ENCODE results near the gene CADPS2.

Gene CADPS2

GRCh38 chr7:122604251-122604650 is 282.0 kb downstream of the CADPS2 start:
- Mint-ChIP-seq H3K4me3 (no peak overlapping the region), H3K36me3 (no peaks in the 10 kb centered on the region), H3K9me3 (peaks cover 4% of the 10 kb centered on the region), H3K27ac (no peak overlapping the region), H3K4me1 (no peaks in the 10 kb centered on the region)
- ATAC-seq, result no peak
- no peak for DNase-seq (ENCODE audit: low spot score in 2 of 2)

GRCh38 chr7:122602800-122603199 is 283.5 kb downstream of the CADPS2 start:
- H3K9me3 Mint-ChIP-seq, result peaks cover 4% of the 10 kb centered on the region
- no peak for DNase-seq (ENCODE audit: low spot score in 2 of 2)
- H3K4me3 Mint-ChIP-seq, result no peak overlapping the region
- no peaks in the 10 kb centered on the region for H3K4me1 Mint-ChIP-seq
- no peaks in the 10 kb centered on the region for H3K36me3 Mint-ChIP-seq
- no peak for ATAC-seq
- H3K27ac Mint-ChIP-seq, result no peak overlapping the region

DNA sequence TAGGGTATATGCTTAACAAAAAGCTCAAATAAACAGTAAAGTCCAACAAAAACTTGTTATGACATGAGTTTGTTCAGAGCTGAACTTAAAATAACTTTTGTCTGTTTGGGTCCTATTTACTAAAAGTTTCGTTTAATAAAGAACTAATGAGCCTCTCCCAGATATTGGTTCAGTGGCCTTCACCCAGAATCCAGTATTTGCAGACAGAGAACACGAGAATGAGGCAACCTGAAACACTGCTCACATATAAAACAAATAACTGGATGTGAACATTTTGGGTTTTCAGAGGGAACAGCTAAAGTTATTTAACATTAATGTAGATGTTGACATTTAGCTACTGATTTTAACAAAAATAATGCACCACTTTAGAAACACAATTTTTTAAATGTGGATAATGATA is 285.6 kb downstream of the CADPS2 start:
- no peak for DNase-seq (ENCODE audit: low spot score in 2 of 2)
- Mint-ChIP-seq H3K9me3 (peaks cover 6% of the 10 kb centered on the region), H3K27ac (no peak overlapping the region)

GRCh38 chr7:122600042-122600441 is 286.2 kb downstream of the CADPS2 start:
- no peak for ATAC-seq
- H3K4me1 Mint-ChIP-seq, result no peaks in the 10 kb centered on the region

More for the DNA sequence above, 285.6 kb downstream of the CADPS2 start:
- no peak for ATAC-seq
- Mint-ChIP-seq H3K4me3 (no peak overlapping the region), H3K36me3 (no peaks in the 10 kb centered on the region), H3K4me1 (no peaks in the 10 kb centered on the region)

GRCh38 chr7:122597277-122597676 is 289.0 kb downstream of the CADPS2 start:
- no peak overlapping the region for H3K27ac Mint-ChIP-seq
- DNase-seq (ENCODE audit: low spot score in 2 of 2) (no peak), ATAC-seq (no peak)
- no peaks in the 10 kb centered on the region for H3K4me1 Mint-ChIP-seq
- no peaks in the 10 kb centered on the region for H3K36me3 Mint-ChIP-seq
- H3K9me3 Mint-ChIP-seq, result peaks cover 9% of the 10 kb centered on the region
- H3K4me3 Mint-ChIP-seq, result no peak overlapping the region

More at GRCh38 chr7:122600042-122600441, 286.2 kb downstream of the CADPS2 start:
- Mint-ChIP-seq H3K9me3 (peaks cover 6% of the 10 kb centered on the region), H3K36me3 (no peaks in the 10 kb centered on the region), H3K27ac (no peak overlapping the region), H3K4me3 (no peak overlapping the region)
- no peak for DNase-seq (ENCODE audit: low spot score in 2 of 2)

GRCh38 chr7:122595885-122596284 is 290.4 kb downstream of the CADPS2 start:
- peaks cover 9% of the 10 kb centered on the region for H3K9me3 Mint-ChIP-seq
- DNase-seq (ENCODE audit: low spot score in 2 of 2) (no peak), ATAC-seq (no peak)
- no peaks in the 10 kb centered on the region for H3K4me1 Mint-ChIP-seq
- H3K27ac Mint-ChIP-seq, result no peak overlapping the region
- no peaks in the 10 kb centered on the region for H3K36me3 Mint-ChIP-seq
- no peak overlapping the region for H3K4me3 Mint-ChIP-seq

DNA sequence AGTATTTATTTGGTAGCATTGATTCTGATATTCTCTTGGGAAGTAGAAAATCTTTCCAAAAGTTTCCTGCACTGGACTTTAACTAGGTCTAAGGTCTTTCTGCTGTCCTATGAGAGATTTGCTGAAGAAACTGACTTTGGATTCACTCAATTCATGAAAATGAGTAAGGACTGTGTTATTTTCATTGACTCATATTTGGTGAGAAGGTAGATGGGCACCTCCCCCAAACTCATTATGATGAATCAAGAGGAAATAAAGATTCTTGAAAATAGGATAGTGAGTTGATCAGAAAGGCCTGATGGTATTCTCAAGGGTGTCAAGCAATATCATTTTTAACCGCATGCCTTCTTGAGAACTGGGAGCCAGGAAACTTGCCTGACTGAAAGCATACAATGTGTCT is 297.6 kb downstream of the CADPS2 start:
- DNase-seq (ENCODE audit: low spot score in 2 of 2) (no peak), ATAC-seq (no peak)
- no peaks in the 10 kb centered on the region for H3K4me1 Mint-ChIP-seq
- peaks cover 11% of the 10 kb centered on the region for H3K9me3 Mint-ChIP-seq
- no peaks in the 10 kb centered on the region for H3K36me3 Mint-ChIP-seq
- no peak overlapping the region for H3K27ac Mint-ChIP-seq
- no peak overlapping the region for H3K4me3 Mint-ChIP-seq

- Mint-ChIP-seq H3K9me3 (peaks cover 9% of the 10 kb centered on the region), H3K27ac (no peak overlapping the region), H3K4me1 (no peaks in the 10 kb centered on the region), H3K36me3 (no peaks in the 10 kb centered on the region), H3K4me3 (no peak overlapping the region)
- ATAC-seq (no peak), DNase-seq (ENCODE audit: low spot score in 2 of 2) (no peak)
Observed at GRCh38 chr7:122584676-122585251, 301.5 kb downstream of the CADPS2 start.

- no peak overlapping the region for H3K27ac Mint-ChIP-seq
- peaks cover 15% of the 10 kb centered on the region for H3K9me3 Mint-ChIP-seq
- no peak for ATAC-seq
- no peaks in the 10 kb centered on the region for H3K36me3 Mint-ChIP-seq
- H3K4me1 Mint-ChIP-seq, result no peaks in the 10 kb centered on the region
- DNase-seq (ENCODE audit: low spot score in 2 of 2), result no peak
- H3K4me3 Mint-ChIP-seq, result no peak overlapping the region
Observed at GRCh38 chr7:122578350-122578749, 307.9 kb downstream of the CADPS2 start.

- no peaks in the 10 kb centered on the region for H3K4me1 Mint-ChIP-seq
- no peaks in the 10 kb centered on the region for H3K36me3 Mint-ChIP-seq
- no peak overlapping the region for H3K4me3 Mint-ChIP-seq
- H3K9me3 Mint-ChIP-seq, result peaks cover 15% of the 10 kb centered on the region
- DNase-seq (ENCODE audit: low spot score in 2 of 2), result no peak
- no peak overlapping the region for H3K27ac Mint-ChIP-seq
- no peak for ATAC-seq
Observed at GRCh38 chr7:122577449-122578003, 308.7 kb downstream of the CADPS2 start.

- Mint-ChIP-seq H3K4me1 (no peaks in the 10 kb centered on the region), H3K36me3 (no peaks in the 10 kb centered on the region), H3K9me3 (peaks cover 10% of the 10 kb centered on the region), H3K4me3 (no peak overlapping the region), H3K27ac (no peak overlapping the region)
- no peak for DNase-seq (ENCODE audit: low spot score in 2 of 2)
- ATAC-seq, result no peak
Observed at GRCh38 chr7:122572706-122573105, 313.6 kb downstream of the CADPS2 start.

DNA sequence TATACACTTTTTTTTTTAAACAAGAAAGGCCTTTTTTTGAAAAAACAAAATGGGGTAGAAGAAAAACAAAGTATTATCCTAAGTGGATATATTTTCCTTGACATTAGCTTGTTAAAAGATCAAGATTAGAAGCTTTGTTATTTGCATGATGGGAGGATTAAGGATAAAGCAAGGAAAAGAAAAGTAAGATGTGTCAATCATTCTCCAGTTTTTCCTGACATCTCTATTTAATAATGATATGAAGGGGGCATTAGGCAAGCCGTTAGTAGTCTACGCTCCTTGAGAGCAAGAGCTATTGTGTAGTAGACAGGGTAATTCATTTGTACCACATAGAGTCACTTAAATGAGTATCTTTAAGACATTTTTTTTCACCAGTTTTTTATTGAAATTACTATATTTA is 324.9 kb downstream of the CADPS2 start:
- Mint-ChIP-seq H3K4me1 (no peaks in the 10 kb centered on the region), H3K4me3 (no peak overlapping the region), H3K36me3 (no peaks in the 10 kb centered on the region), H3K9me3 (no peaks in the 10 kb centered on the region), H3K27ac (no peak overlapping the region)
- no peak for DNase-seq (ENCODE audit: low spot score in 2 of 2)
- ATAC-seq, result no peak

GRCh38 chr7:122556873-122557542 is 329.3 kb downstream of the CADPS2 start:
- ATAC-seq, result no peak
- H3K9me3 Mint-ChIP-seq, result no peaks in the 10 kb centered on the region
- no peak overlapping the region for H3K4me3 Mint-ChIP-seq
- H3K36me3 Mint-ChIP-seq, result no peaks in the 10 kb centered on the region
- no peaks in the 10 kb centered on the region for H3K4me1 Mint-ChIP-seq
- DNase-seq (ENCODE audit: low spot score in 2 of 2), result no peak
- no peak overlapping the region for H3K27ac Mint-ChIP-seq

DNA sequence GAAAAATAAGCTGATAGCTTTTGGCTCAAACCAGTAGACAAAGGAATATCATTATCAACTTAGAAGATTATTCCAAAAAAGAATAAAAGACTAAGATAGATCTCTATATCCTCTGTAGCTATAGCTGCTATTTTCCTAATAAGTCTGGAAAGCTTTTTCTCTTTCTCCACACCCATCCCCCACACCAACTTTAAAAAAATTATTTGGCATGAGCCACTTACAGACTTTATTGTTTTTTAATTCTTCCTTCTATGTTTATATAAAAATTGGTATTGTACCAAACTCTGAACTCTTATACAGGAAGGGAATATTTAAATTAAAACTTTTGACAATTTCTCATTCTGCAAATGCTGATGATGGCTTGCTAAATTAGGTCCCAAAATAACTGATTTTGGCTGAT is 330.0 kb downstream of the CADPS2 start:
- no peak for DNase-seq (ENCODE audit: low spot score in 2 of 2)
- Mint-ChIP-seq H3K27ac (no peak overlapping the region), H3K4me1 (no peaks in the 10 kb centered on the region), H3K4me3 (no peak overlapping the region), H3K36me3 (no peaks in the 10 kb centered on the region), H3K9me3 (no peaks in the 10 kb centered on the region)
- no peak for ATAC-seq

DNA sequence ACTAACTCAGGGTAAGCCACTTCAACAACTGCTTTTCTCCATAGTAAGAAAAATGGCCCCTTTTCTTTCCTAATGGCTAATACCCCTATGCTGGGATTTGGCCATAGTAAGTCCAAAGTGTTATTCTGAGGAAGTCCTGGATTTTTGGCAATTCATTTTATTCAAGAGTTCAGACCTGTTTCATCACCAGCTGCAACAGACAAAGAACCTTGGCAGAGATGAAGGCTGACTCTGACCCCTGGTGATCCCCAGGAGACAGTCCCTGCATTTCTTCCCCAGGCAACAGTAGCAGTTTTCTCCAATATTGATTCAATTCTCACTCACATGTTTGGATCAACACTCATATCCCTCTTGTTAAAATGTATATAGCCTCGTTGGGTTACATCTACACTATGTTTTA is 332.5 kb downstream of the CADPS2 start:
- Mint-ChIP-seq H3K4me1 (no peaks in the 10 kb centered on the region), H3K4me3 (no peak overlapping the region), H3K27ac (no peak overlapping the region), H3K9me3 (no peaks in the 10 kb centered on the region), H3K36me3 (no peaks in the 10 kb centered on the region)
- no peak for DNase-seq (ENCODE audit: low spot score in 2 of 2)
- no peak for ATAC-seq

GRCh38 chr7:122552769-122553168 is 333.5 kb downstream of the CADPS2 start:
- Mint-ChIP-seq H3K36me3 (no peaks in the 10 kb centered on the region), H3K9me3 (no peaks in the 10 kb centered on the region), H3K4me1 (no peaks in the 10 kb centered on the region), H3K27ac (no peak overlapping the region), H3K4me3 (no peak overlapping the region)
- DNase-seq (ENCODE audit: low spot score in 2 of 2) (no peak), ATAC-seq (no peak)
